ENCODE data around the gene ZC3H8.

GRCh38 chr2:112170495-112170894 lies 84.3 kb downstream of the ZC3H8 start:
- TF ChIP-seq CTCF (IDR thresholded peaks at IDR 0.05; ENCODE audit: low read length) (no peak), EZH2 (IDR thresholded peaks at IDR 0.05; ENCODE audit: borderline replicate concordance, low read length) (no peak)
